Heart left ventricle (tissue), 13 donors: ENCODE results near the gene THOC7.

Experiments
- CTCF ChIP-seq, 12 donors: fragments of 200-600 bp; sonication (generic) in 4 of 12; IDR thresholded peaks; one replicate each; pipeline versions ENCODE4 v1.5.0 to v1.8.0; 2018 to 2022; ENCODE audit warnings: antibody characterized with exemption in 12 of 12, mild to moderate bottlenecking in 5 of 12
- POLR2A ChIP-seq, 2 donors: fragments of 450-650 bp; IDR thresholded peaks; one replicate each; pipeline ENCODE4 v1.6.1; 2017; ENCODE audit warnings: antibody characterized with exemption in 2 of 2, mild to moderate bottlenecking in 2 of 2, moderate library complexity in 2 of 2
- donor health status: ischemic (EF 13 %, LVEDD 7.1; RV severe dilation, severe dysfunction).
- donor health status: DM: no; HTN: yes; CAD: no.
- donor health status: DM: no; HTN: no; CAD: no.
- donor health status: ischemic (EF 25% LVEDD 6.9; RV normal size, moderate dysfunction).
- donor health status: ischemic (EF 25% LVEDD 5.7; RV mildly dilated, moderate dysfunction).
- donor health status: ischemic (EF 35%, LVEDD 5.7; RV mildly dilated, moderate dysfunction).
- donor health status: nonischemic (EF 11% LVEDD 7.7; RV severe dilation, severe dysfunction).
- donor health status: DM: yes; HTN: yes; CAD: no.
- donor health status: PGD.
- donor health status: ischemic (EF 29% LVEDD 5.4; RV normal size, mild dysfunction).
- donor health status: nonischemic (EF 23%, LVEDD 6.1; RV moderate dilation, normal function).

- TF ChIP-seq CTCF (IDR thresholded peaks at IDR 0.05) (no peak), POLR2A (IDR thresholded peaks at IDR 0.05) (no peak)
Observed at GRCh38 chr3:63909431-63909830, 45.8 kb upstream of the THOC7 start.
